Uterus (tissue), 2 donors: Measurements from ENCODE around the gene ATRN.

Source experiments
- POLR2A ChIP-seq, 2 donors: fragments of 450-650 bp; IDR thresholded peaks; one replicate each; pipeline ENCODE4 v1.6.1; 2016; ENCODE audit warnings: antibody characterized with exemption in 2 of 2, mild to moderate bottlenecking in 1 of 2, moderate library complexity in 1 of 2
- TF ChIP-seq, protein P1 (sequence below), 4 experiments: fragments of 200-600 bp in 2 of 4; fragments of 450-650 bp in 2 of 4; sonication (generic) in 2 of 4; IDR thresholded peaks; one replicate each; pipeline ENCODE4 v1.5.1; 2016 to 2019; ENCODE audit warnings: antibody characterized with exemption in 4 of 4, mild to moderate bottlenecking in 2 of 4, moderate library complexity in 1 of 4

DNA sequence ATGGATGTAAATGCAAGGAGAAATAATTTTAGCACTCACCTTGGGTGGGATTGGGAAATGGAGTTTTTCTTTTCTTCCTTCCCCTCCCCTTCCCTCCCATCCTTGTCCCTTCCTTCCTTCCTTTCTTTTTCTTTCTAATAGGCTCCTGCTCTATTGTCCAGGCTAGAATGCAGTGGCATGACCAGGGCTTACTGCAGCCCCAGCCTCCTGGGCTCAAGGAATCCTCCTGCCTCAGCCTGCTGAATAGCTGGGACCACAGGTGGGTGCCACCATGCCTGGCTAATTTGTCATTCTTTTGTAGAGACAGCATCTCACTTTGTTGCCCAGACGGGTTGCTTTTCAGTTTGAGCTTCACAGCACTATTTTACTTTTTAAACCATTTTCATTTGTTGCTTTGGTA is 21.5 kb upstream of the ATRN start:
- no peak for TF ChIP-seq POLR2A (IDR thresholded peaks at IDR 0.05)
- TF ChIP-seq, protein P1, sequence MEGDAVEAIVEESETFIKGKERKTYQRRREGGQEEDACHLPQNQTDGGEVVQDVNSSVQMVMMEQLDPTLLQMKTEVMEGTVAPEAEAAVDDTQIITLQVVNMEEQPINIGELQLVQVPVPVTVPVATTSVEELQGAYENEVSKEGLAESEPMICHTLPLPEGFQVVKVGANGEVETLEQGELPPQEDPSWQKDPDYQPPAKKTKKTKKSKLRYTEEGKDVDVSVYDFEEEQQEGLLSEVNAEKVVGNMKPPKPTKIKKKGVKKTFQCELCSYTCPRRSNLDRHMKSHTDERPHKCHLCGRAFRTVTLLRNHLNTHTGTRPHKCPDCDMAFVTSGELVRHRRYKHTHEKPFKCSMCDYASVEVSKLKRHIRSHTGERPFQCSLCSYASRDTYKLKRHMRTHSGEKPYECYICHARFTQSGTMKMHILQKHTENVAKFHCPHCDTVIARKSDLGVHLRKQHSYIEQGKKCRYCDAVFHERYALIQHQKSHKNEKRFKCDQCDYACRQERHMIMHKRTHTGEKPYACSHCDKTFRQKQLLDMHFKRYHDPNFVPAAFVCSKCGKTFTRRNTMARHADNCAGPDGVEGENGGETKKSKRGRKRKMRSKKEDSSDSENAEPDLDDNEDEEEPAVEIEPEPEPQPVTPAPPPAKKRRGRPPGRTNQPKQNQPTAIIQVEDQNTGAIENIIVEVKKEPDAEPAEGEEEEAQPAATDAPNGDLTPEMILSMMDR (IDR thresholded peaks at IDR 0.05) = no peak
